Muscle layer of duodenum (tissue), 2 donors: ENCODE measurements around the gene LEF1.
"Not testable (repeated sequence)": the region's sequence is repeated elsewhere in the genome, so short reads cannot be mapped to it uniquely, and the experiment has no call there.

ENCODE experiments used
- H3K27ac ChIP-seq: one replicate; pipeline ENCODE4 v1.7.0; 2013; ENCODE audit warnings: mild to moderate bottlenecking, low read length
- H3K27me3 ChIP-seq: one replicate; pipeline ENCODE4 v1.7.0; 2013; ENCODE audit warnings: low read depth, mild to moderate bottlenecking, control low read depth, low read length
- H3K36me3 ChIP-seq, 2 donors: one replicate each; pipeline ENCODE4 v1.7.0; 2013; ENCODE audit warnings: low read length in 2 of 2, control low read depth in 1 of 2, mild to moderate bottlenecking in 1 of 2; ENCODE audit not compliant: insufficient read depth in 2 of 2, control insufficient read depth in 1 of 2
- H3K4me1 ChIP-seq, 2 donors: one replicate each; pipeline ENCODE4 v1.7.0; 2013; ENCODE audit warnings: low read length in 2 of 2, mild to moderate bottlenecking in 2 of 2, control low read depth in 1 of 2, moderate library complexity in 1 of 2; ENCODE audit not compliant: insufficient read depth in 2 of 2, control insufficient read depth in 1 of 2
- H3K4me3 ChIP-seq, 2 donors: one replicate each; pipeline ENCODE4 v1.7.0; 2013; ENCODE audit warnings: low read length in 2 of 2, low read depth in 1 of 2, mild to moderate bottlenecking in 1 of 2
- H3K9me3 ChIP-seq, 2 donors: one replicate each; pipeline ENCODE4 v1.7.0; 2013; ENCODE audit warnings: low read length in 2 of 2, control low read depth in 1 of 2, mild to moderate bottlenecking in 1 of 2; ENCODE audit not compliant: control insufficient read depth in 1 of 2
- donor health status: healthy.

Gene LEF1

DNA sequence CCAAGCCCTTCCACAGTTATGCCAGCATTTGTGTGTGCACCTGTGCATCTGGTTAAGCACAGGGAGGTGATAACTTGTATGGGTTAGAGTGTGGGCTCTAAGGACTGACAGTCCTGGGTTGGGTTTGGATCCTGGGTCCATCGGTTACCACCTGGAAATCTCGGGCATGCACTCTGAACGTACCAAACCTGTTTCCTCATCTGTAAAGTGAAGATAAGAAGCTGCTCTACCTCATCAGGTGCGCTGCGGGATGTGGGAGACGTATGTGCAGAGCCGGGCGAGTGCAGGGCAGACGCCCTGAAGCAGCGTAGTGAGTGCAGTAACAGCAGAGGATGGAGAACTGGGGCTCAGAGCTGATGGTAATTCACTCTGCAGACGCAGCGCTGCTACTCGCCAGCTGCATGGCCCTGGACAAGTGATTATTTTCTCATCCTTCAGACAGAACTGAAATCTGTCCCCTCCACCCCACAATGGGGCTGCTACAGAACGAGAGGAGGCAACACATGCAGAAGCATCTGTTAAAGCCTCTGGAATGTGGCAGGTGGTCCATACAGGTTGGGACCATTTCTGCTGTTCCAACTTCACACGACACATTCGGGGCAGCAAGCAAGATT lies 114.6 kb downstream of the LEF1 start:
- Histone ChIP-seq H3K4me1 (no peaks in the 10 kb centered on the region), H3K27ac (no peak overlapping the region), H3K9me3 (no peaks in the 10 kb centered on the region), H3K4me3 (no peak overlapping the region), H3K36me3 (no peaks in the 10 kb centered on the region), H3K27me3 (no peaks in the 10 kb centered on the region)

- no peaks in the 10 kb centered on the region for H3K36me3 ChIP-seq
- H3K27me3 ChIP-seq: no peaks in the 10 kb centered on the region
- H3K4me1 ChIP-seq: no peaks in the 10 kb centered on the region
- H3K27ac ChIP-seq: no peak overlapping the region
- no peaks in the 10 kb centered on the region for H3K9me3 ChIP-seq
- H3K4me3 ChIP-seq: no peak overlapping the region
Measured at GRCh38 chr4:108053251-108053711, 115.5 kb downstream of the LEF1 start.

- Histone ChIP-seq H3K27ac (no peak overlapping the region), H3K36me3 (no peaks in the 10 kb centered on the region), H3K9me3 (no peaks in the 10 kb centered on the region), H3K4me3 (no peak overlapping the region), H3K27me3 (no peaks in the 10 kb centered on the region), H3K4me1 (no peaks in the 10 kb centered on the region)
Measured at GRCh38 chr4:108052558-108053120, 116.1 kb downstream of the LEF1 start.

DNA sequence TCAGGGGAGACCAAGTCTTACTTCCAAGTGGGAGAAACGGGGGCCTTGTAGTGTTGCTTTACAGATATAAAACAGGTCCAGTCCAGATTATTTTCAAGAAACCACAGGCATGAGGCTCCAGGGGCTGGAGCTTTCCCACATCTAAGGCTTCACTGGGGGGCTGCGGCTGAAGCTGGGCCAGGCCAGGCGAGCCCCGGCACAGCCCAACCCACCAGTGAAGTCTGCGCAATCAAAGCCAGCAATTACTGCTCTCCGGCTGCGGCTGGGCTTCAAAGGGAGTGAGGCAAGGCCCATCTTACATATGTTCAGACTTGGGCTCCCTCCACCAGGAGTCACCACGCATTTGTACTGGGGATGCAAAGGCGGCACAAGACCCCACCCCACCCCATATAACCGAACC lies 117.4 kb downstream of the LEF1 start:
- H3K4me1 ChIP-seq: no peaks in the 10 kb centered on the region
- no peaks in the 10 kb centered on the region for H3K36me3 ChIP-seq
- no peak overlapping the region for H3K27ac ChIP-seq

GRCh38 chr4:108050166-108051111 lies 118.3 kb downstream of the LEF1 start:
- H3K36me3 ChIP-seq, H3K27me3 ChIP-seq, H3K4me3 ChIP-seq, H3K9me3 ChIP-seq, H3K27ac ChIP-seq, H3K4me1 ChIP-seq: not testable (repeated sequence)

More for the DNA sequence above, 117.4 kb downstream of the LEF1 start:
- H3K27me3 ChIP-seq: no peaks in the 10 kb centered on the region
- H3K9me3 ChIP-seq: no peaks in the 10 kb centered on the region
- no peak overlapping the region for H3K4me3 ChIP-seq

- Histone ChIP-seq H3K4me3 (peak overlapping the region in 1 of 2 donors; percentile 13), H3K36me3 (no peaks in the 10 kb centered on the region), H3K27ac (no peak overlapping the region), H3K9me3 (no peaks in the 10 kb centered on the region), H3K4me1 (peaks cover 0 to 4% of the 10 kb centered on the region in 2 donors), H3K27me3 (no peaks in the 10 kb centered on the region)
Measured at GRCh38 chr4:108049406-108049805, 119.3 kb downstream of the LEF1 start.

- Histone ChIP-seq H3K9me3 (no peaks in the 10 kb centered on the region), H3K4me1 (peaks cover 0 to 4% of the 10 kb centered on the region in 2 donors), H3K36me3 (no peaks in the 10 kb centered on the region), H3K27ac (no peak overlapping the region), H3K27me3 (no peaks in the 10 kb centered on the region), H3K4me3 (peak overlapping the region in 1 of 2 donors; percentile 13)
Measured at GRCh38 chr4:108048997-108049396, 119.7 kb downstream of the LEF1 start.

DNA sequence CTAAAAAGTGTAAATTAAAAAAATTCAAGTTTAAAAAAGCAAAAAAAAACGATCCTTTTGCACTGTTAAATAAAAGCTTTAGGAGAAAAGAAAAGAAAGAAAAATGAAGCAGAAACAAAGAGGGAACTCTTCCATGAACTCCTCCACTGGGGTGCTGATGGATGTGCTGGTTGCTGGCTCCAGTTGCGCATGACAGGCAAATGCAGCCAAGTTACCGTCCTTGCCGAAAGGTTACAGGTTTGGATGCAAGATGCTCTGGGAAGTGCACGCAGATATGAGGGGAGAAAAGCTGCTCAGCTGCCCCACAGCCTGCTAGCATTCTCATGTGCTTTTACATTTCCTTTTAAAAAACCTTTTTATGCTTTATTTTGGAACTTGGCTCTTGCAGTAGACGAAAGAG lies 120.6 kb downstream of the LEF1 start:
- no peak overlapping the region for H3K27ac ChIP-seq
- H3K4me3 ChIP-seq: no peak overlapping the region
- no peaks in the 10 kb centered on the region for H3K36me3 ChIP-seq

DNA sequence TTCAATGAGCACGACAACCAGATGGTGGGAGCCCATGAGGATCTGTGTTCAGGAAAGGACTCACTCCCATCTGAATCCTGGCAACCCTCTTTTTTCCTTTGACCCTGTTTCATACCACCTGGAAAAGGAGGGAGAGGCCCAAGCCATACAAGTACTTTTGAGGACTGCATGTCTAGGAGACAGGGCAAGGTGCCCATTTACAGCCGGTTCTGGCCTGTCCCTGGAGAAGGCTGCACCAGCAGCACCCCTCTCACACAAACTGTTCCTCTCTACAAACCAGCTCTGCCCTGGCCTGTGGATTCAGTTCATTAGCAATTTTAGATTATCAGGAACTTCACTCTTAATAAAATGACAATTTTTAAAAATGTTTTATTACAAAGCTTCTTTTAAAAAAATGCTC lies 121.5 kb downstream of the LEF1 start:
- Histone ChIP-seq H3K36me3 (no peaks in the 10 kb centered on the region), H3K27me3 (no peaks in the 10 kb centered on the region), H3K27ac (no peak overlapping the region), H3K4me1 (peaks cover 0 to 4% of the 10 kb centered on the region in 2 donors), H3K9me3 (no peaks in the 10 kb centered on the region), H3K4me3 (no peak overlapping the region)

More for the DNA sequence above, 120.6 kb downstream of the LEF1 start:
- Histone ChIP-seq H3K27me3 (no peaks in the 10 kb centered on the region), H3K9me3 (no peaks in the 10 kb centered on the region), H3K4me1 (peaks cover 0 to 4% of the 10 kb centered on the region in 2 donors)

GRCh38 chr4:108045687-108046024 lies 123.1 kb downstream of the LEF1 start:
- Histone ChIP-seq H3K27me3 (no peaks in the 10 kb centered on the region), H3K9me3 (no peaks in the 10 kb centered on the region), H3K27ac (no peak overlapping the region), H3K4me3 (no peak overlapping the region), H3K4me1 (peaks cover 0 to 4% of the 10 kb centered on the region in 2 donors), H3K36me3 (no peaks in the 10 kb centered on the region)

GRCh38 chr4:108044951-108045686 lies 123.6 kb downstream of the LEF1 start:
- no peak overlapping the region for H3K27ac ChIP-seq

More at GRCh38 chr4:108044951-108045686, 123.6 kb downstream of the LEF1 start:
- Histone ChIP-seq H3K9me3 (no peaks in the 10 kb centered on the region), H3K4me1 (peaks cover 0 to 4% of the 10 kb centered on the region in 2 donors), H3K36me3 (no peaks in the 10 kb centered on the region), H3K4me3 (no peak overlapping the region), H3K27me3 (no peaks in the 10 kb centered on the region)
